KOPT-K1 (cell line): ENCODE measurements around the gene RBMS3.

ENCODE experiments used
- H3K27ac ChIP-seq: fragments of 200-600 bp; sonication (generic); 2 replicates; pipeline ENCODE4 v1.5.1; 2016; ENCODE audit warnings: antibody characterized with exemption, mild to moderate bottlenecking, low read depth, low read length; ENCODE audit not compliant: poor library complexity, severe bottlenecking
- H3K36me3 ChIP-seq: fragments of 200-600 bp; sonication (generic); 2 replicates; pipeline ENCODE4 v1.5.1; 2017; ENCODE audit warnings: antibody characterized with exemption, mild to moderate bottlenecking, low read length, moderate library complexity; ENCODE audit not compliant: insufficient read depth
- H3K9me3 ChIP-seq: fragments of 200-600 bp; sonication (generic); 2 replicates; pipeline ENCODE4 v1.5.1; 2017; ENCODE audit warnings: antibody characterized with exemption, low read length, mild to moderate bottlenecking; ENCODE audit not compliant: insufficient read depth, poor library complexity, severe bottlenecking

The RBMS3 gene

DNA sequence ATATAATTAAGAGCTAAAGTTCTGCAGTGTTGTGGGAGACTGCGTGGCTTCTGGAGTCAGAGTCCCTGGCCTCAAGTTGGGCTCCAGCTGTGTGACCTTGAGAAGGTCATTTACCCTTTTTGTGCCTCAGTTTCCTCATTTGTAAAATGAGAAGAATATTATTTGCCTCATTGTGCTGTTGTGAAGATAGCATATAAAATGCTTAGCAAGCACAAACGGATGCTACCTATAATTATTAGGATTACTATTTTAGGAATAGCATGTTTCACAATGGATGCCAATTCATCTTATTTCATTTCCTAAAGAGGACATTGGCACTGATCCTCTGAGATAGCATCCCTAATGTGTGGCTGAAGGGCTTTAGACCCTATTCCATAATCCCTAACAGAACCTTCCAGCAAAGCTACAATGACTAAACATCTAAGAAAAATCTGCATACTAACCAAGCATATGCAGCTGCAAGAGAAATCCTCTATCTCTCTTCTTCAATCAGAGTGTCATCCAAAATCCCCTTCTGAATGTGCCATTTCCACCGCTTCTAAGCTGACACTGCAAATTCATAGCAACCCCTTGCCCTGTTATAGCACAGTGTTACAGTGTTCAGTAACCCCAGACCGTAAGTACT is 148.3 kb downstream of the RBMS3 start:
- no peaks in the 10 kb centered on the region for H3K9me3 ChIP-seq
- no peak overlapping the region for H3K27ac ChIP-seq
- no peaks in the 10 kb centered on the region for H3K36me3 ChIP-seq

DNA sequence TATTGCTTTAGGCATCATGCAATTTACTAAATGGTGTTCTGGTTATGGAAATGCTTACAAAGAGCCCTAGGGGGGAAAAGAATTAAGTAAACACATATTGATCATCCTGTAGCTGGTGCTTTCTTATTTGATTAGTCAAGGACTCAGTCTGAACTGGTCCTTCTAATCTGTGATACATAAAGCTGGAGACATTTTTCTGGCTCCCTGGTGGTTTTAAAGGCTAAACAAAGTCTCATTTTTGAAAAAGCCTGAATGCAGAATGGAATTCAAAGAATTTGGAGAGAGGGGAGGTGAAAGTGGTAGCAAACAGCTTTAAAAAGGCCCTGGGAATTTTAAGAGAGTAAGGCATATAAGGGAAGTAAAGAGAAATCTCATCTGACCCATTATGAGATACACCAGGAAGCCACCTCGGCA is 149.7 kb downstream of the RBMS3 start:
- Histone ChIP-seq H3K9me3 (no peaks in the 10 kb centered on the region), H3K27ac (no peak overlapping the region), H3K36me3 (no peaks in the 10 kb centered on the region)

DNA sequence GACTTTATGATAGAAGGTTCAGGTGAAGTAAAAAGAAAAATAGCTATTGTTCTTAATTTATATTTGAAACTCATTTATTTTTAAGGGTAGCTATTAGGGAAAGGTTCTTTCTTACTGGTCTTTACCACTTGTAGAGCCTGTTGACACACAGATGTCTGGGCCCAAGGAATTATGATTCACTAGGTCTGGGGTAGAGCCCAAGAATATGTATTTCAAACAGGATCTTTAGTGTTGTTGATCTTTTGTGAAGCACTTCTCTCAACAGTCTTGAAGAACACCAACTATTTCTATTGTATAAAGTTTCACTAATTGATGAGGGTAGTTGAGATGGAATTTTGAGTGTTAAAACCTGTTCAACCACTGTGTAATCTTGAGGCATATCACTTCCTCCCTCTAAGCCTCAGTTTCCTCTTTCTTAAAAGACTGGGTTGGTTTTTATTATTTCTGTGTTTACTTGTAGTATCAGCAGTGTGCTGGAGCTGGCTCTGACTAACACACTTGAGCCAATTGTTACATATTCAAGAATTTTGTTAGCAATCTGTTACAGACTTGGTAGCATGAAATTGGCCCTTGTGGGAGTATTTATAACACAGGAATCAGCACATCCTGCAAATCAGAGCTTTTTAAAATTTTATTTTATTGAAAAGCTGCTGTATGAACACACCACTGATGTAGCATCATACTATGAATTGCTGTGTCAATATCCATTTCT is 155.9 kb downstream of the RBMS3 start:
- Histone ChIP-seq H3K9me3 (no peaks in the 10 kb centered on the region), H3K36me3 (no peaks in the 10 kb centered on the region), H3K27ac (no peak overlapping the region)

DNA sequence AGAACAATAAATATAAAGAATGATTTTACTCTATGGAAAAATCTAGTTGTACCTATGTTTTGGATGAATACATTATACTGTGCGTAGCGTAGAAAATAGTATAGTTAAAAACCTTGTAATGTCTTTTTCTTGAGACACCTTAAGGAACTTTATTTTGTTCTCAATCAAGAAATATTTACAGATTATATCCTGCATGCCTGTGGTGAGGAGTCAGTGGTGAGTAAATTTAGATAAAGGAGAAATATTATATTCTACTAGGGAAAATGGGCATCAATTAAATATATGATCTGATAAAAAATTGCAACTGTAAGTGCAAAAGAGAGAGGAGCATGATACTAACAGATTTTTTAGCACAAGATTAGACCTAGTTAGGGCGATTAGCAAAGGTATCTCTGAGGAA is 157.7 kb downstream of the RBMS3 start:
- H3K9me3 ChIP-seq = no peaks in the 10 kb centered on the region
- H3K36me3 ChIP-seq = no peaks in the 10 kb centered on the region
- no peak overlapping the region for H3K27ac ChIP-seq

DNA sequence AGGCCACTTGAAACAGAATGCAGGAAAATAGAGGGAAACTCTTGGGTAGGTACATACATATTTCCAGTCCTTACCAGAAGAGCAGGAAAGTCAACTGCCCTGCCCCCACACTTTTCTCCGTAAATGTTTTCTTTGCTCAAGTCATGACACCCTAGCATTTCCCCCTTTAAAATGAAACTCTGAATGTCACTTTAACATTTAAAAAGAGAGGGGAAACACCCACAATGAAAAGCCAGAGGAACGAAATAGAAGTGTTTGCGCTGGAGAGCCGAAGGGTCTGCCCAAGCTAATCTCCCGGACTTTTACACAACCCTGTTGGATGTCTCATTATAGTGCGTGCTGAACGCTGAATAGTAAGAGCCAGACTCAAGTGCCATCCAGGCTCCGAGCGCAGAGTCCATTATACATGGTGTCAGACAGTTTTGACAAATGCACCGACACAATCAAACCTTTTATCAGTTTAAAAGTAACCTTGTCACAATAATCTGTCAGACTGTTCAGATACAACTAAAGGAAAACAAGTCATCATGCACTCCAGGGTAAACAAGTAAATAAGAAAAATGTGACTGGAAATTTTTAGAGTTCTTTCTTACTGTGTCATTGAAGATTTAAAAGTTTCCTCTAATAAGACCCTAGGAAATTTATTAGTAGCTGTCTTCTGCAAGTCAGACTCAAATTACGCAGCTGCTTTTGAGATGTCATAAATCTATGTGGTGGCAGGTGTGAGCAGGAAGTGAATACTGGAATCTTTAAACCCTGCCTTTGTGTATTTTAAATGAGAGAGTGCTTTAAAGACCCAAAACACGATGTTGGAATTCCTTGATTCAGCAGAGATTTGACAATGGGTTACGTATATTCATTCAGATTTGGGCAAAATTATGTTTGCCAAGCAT is 159.8 kb downstream of the RBMS3 start:
- Histone ChIP-seq H3K36me3 (no peaks in the 10 kb centered on the region), H3K27ac (no peak overlapping the region), H3K9me3 (no peaks in the 10 kb centered on the region)

DNA sequence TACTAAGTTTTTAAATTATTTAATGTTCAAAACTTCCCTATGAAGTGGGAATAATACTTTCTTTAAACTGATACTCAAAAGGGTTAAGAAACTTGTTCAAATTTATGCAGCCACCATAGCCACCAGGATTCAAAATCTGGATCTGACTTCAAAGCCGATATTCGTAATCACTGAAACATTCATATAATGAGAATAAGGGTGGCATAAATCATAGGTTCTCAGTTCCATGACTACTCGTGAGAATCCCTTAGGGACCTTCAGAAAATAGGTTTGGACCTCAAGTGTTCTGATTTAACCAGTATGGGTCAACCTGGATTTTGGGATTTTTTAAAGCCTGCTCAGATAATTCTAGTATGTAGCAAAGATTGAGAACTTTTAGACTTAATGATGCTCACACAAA is 160.6 kb downstream of the RBMS3 start:
- Histone ChIP-seq H3K9me3 (no peaks in the 10 kb centered on the region), H3K36me3 (no peaks in the 10 kb centered on the region), H3K27ac (no peak overlapping the region)

DNA sequence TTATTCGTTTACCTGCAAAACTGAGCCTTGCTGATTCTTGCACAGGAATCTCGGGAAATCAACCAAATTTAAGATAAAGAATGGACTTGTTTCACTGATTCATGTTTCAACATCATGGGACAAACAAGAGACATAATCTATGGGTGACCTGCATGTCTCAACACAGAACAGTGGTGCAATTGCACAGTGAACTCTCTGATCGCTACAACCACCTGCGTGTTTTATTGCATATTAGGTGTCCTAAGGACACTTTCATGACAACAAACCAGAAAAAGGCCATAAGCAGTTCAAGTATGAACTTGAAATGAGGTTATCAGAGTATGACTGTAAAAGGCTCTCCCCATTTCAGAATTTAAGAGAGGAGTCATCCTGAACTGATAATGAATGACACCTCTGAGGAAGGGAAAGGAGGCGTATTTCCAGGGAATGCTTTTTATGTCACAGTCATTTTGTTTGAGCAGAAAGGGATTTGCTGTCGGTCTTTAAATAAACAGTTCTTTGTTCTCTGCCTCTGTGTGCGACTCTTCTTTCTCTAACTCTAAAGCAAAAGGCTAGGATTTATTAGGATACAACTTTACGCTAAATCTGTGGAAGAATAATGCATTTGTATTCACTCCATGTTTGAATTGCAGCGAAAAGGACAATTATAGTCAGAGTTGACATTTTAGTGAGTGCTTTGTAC is 167.2 kb downstream of the RBMS3 start:
- Histone ChIP-seq H3K9me3 (no peaks in the 10 kb centered on the region), H3K36me3 (no peaks in the 10 kb centered on the region), H3K27ac (no peak overlapping the region)

DNA sequence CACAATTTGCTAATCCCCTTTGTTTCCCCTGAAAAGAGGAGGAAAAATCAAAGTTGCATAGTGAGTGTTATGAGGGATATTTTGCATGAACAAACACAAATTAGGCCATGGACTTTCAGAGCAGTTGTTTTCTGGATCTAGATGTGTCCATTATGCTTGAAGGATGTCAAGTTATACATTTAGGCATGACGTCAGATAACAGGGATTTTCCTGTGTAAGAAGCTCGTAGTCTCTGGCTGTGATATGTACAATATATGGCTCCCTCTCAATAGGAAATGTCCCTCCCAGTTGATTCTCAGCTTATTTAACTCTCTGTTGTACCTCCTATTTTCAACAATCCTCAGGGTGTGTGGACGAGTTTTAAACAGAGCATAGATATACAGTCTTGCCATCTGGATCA is 171.0 kb downstream of the RBMS3 start:
- no peak overlapping the region for H3K27ac ChIP-seq
- no peaks in the 10 kb centered on the region for H3K9me3 ChIP-seq

DNA sequence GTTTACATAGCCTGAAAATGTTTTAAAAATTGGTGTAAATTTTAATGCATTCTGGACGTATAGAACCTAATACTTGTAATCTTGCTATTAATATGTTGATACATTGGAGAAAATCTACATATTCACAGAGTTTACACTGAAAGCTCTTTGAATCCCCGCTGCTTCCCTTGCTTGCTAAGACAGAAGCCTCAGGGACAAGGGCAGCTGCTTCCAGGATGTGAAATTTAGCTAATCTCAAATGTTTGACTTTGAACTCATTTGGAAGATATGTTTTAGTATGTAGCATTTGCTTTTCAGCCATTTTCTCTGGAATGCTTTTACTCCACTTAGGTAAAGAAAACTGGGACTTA is 172.0 kb downstream of the RBMS3 start:
- H3K27ac ChIP-seq = no peak overlapping the region

More for the DNA sequence above, 171.0 kb downstream of the RBMS3 start:
- H3K36me3 ChIP-seq = no peaks in the 10 kb centered on the region

DNA sequence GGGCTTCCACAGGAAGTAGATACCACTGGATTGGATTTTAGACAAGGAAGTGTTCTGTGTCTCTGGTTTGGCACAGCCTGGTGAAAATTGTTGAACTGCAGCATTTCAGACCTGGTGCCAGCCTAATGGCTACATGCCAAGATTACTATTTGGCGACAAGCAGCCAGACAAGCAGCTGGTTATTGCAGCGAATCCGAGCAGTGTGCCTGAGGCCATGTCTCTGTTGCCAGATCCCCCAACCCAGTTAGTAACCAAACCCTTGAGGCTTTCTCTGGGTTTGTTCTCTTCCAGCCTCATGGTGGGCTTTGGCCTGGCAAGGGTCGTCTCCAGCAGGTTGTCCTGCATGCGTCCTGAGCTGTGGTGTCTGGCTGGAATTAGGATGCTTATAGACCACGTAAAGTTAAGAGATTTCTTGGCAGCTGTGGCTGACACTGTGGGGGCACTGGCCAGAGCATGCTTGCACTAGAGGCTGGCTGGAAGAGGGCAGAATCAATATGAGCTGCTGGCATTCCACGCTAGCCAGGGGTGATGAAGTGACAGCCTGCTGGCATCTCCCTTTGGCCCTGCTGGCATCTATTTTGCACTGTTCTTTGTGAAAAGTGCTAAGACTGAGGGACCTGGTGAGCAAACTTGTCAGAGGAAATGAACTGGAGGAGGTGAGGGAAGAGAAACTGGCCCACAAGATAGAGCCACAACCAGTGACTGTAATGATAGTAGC is 172.6 kb downstream of the RBMS3 start:
- H3K36me3 ChIP-seq = no peaks in the 10 kb centered on the region
- H3K9me3 ChIP-seq = no peaks in the 10 kb centered on the region
- no peak overlapping the region for H3K27ac ChIP-seq

More for the DNA sequence above, 172.0 kb downstream of the RBMS3 start:
- Histone ChIP-seq H3K9me3 (no peaks in the 10 kb centered on the region), H3K36me3 (no peaks in the 10 kb centered on the region)

DNA sequence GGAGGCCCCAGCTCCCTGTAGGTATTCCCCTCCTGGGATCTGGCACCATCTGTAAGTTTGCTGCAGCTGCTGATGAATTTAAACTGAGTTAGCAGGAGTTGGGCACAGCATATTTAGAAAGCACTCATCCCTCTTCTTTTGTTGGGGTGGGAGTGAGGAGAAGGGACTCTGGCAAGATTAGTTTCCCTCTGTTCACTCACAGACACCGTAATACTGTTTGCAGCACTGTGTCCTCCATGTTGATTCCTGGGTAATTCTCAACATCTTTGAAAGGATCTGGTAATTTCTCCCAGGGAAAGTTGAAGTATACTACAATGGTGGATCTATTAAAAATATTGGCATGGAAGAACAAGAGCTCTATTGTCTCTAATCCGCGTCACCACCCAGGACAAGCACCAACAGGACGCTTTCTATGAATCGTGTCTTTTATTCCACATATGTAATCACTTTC is 173.3 kb downstream of the RBMS3 start:
- no peak overlapping the region for H3K27ac ChIP-seq
- H3K36me3 ChIP-seq = no peaks in the 10 kb centered on the region

DNA sequence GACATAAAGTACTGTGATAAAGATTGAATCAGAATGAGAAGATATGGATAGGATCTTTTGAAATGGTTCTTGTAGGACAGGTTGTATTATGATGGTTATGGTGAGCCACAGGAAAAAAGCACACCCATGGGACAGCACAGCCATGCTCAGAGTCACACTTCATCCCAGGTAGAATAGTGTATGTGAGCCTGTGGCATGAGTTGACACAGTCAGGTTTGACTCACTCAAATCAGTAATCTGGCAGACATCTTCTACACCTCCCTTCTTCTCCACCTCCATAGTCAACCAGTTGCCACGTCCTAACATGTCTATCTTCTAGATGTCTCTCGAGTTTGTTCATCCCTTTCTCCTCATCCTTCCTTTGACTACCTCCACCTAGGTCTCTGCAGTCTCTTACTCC is 176.0 kb downstream of the RBMS3 start:
- Histone ChIP-seq H3K27ac (no peak overlapping the region), H3K36me3 (no peaks in the 10 kb centered on the region), H3K9me3 (no peaks in the 10 kb centered on the region)

More for the DNA sequence above, 173.3 kb downstream of the RBMS3 start:
- H3K9me3 ChIP-seq = no peaks in the 10 kb centered on the region

DNA sequence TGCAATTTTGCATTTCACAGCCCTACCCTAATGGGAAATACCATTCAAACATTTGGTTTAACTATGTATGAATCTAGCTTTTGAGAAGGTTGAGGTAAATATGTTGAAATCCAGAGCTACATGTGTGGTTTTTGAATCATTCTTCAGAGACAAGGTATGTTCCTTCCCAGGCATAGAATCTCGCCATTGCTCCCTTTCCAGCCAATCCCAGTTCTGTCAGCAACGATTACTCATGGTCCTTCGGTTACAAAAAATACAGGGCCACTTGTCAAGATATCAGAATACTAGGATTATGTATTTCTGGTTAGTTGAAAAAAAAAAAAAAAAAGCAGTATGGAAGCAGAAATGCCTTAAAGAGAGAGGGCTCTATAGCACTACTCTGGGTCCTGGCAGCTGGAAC is 182.4 kb downstream of the RBMS3 start:
- Histone ChIP-seq H3K27ac (no peak overlapping the region), H3K36me3 (no peaks in the 10 kb centered on the region), H3K9me3 (no peaks in the 10 kb centered on the region)

DNA sequence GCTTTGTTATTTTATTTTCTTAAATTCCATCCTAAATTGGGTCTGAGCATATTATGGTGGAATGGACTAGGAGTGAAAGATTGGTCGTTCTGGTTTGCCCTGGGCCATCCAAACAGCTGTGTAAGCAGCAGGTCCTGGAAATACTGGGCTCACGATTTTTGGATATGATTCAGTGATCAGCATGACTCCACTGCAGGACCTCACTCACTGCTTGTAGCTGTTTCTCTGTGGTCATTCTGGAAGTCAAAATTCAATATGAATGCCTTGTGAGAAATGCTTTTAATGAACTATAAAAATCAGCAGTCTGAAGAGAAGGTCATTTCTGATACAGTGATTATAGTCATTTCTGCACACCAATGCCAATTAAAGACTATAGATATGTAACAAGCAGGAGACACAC is 185.0 kb downstream of the RBMS3 start:
- Histone ChIP-seq H3K36me3 (no peaks in the 10 kb centered on the region), H3K9me3 (no peaks in the 10 kb centered on the region), H3K27ac (no peak overlapping the region)
